ENCODE measurements around the gene KRT6A. TPM values are rescaled to one million over a fixed set of nuclear protein-coding genes. Genes with fewer than 3 reads are reported as not detected.

KRT6A gene
- total and polyA plus RNA-seq, 8 donors = 0.89 to 260 (median 11.9) TPM; not detected in 1

- no peak overlapping the region for H3K4me3 ChIP-seq
- TF ChIP-seq POLR2AphosphoS5 (IDR thresholded peaks at IDR 0.05) = no peak
- no peak for TF ChIP-seq POLR2A (IDR thresholded peaks at IDR 0.05)
- no peak for TF ChIP-seq EP300 (IDR thresholded peaks at IDR 0.05)
- no peak for TF ChIP-seq CTCF (IDR thresholded peaks at IDR 0.05)
- H3K27me3 ChIP-seq = no peaks in the 10 kb centered on the region
- no peaks in the 10 kb centered on the region for H3K36me3 ChIP-seq
- no peaks in the 10 kb centered on the region for H3K9me3 ChIP-seq
- intact Hi-C loops (cut with DNase I; ENCODE audit: low total_unique reads) = no loop called here
- DNase-seq = no peak
- WGBS, 5 donors = 89 to 98% (median 90%) methylated on average over 2 of the region's 2 CpGs
- H3K4me1 ChIP-seq = no peaks in the 10 kb centered on the region
- H3K27ac ChIP-seq = no peak overlapping the region
Observed at GRCh38 chr12:52474212-52474611, 18.8 kb downstream of the KRT6A start.

GRCh38 chr12:52473768-52474167 is 19.3 kb downstream of the KRT6A start, which contains the start of gene KRT6C:
Gene KRT6C, minus strand, starts transcription at chr12:52473805. Its CDS starts 68 bp downstream, at chr12:52473737.
- 51 to 70% (median 56%) methylated on average over 4 of the region's 4 CpGs for WGBS, 5 donors
- intact Hi-C loops (cut with DNase I; ENCODE audit: low total_unique reads) = no loop called here
- no peak within 1 kb of the TSS for H3K27ac ChIP-seq
- peak in 1 of 2 donors; percentile 65 for DNase-seq
- no peaks in the 10 kb centered on the region for H3K4me1 ChIP-seq
- no peaks in the 10 kb centered on the region for H3K27me3 ChIP-seq
- H3K4me3 ChIP-seq = no peak within 1 kb of the TSS
- TF ChIP-seq POLR2A (IDR thresholded peaks at IDR 0.05) (no peak), POLR2AphosphoS5 (IDR thresholded peaks at IDR 0.05) (no peak), CTCF (IDR thresholded peaks at IDR 0.05) (no peak), EP300 (IDR thresholded peaks at IDR 0.05) (no peak)
- no peaks in the 10 kb centered on the region for H3K9me3 ChIP-seq
- no peaks in the 10 kb centered on the region for H3K36me3 ChIP-seq

- H3K9me3 ChIP-seq = no peaks in the 10 kb centered on the region
- DNase-seq = no peak
- WGBS, 5 donors = 70 to 90% (median 81%) methylated on average over 4 of the region's 4 CpGs
- no peaks in the 10 kb centered on the region for H3K27me3 ChIP-seq
- intact Hi-C loops (cut with DNase I; ENCODE audit: low total_unique reads) = no loop called here
- no peaks in the 10 kb centered on the region for H3K4me1 ChIP-seq
- H3K27ac ChIP-seq = no peak overlapping the region
- H3K36me3 ChIP-seq = no peaks in the 10 kb centered on the region
- H3K4me3 ChIP-seq = no peak overlapping the region
- TF ChIP-seq POLR2A (IDR thresholded peaks at IDR 0.05) = no peak
- no peak for TF ChIP-seq EP300 (IDR thresholded peaks at IDR 0.05)
- TF ChIP-seq CTCF (IDR thresholded peaks at IDR 0.05) = no peak
- TF ChIP-seq POLR2AphosphoS5 (IDR thresholded peaks at IDR 0.05) = no peak
Observed at GRCh38 chr12:52469853-52470252, 23.2 kb downstream of the KRT6A start.

- intact Hi-C loops (cut with DNase I; ENCODE audit: low total_unique reads) = no loop called here
- TF ChIP-seq POLR2AphosphoS5 (IDR thresholded peaks at IDR 0.05) (no peak), EP300 (IDR thresholded peaks at IDR 0.05) (no peak), POLR2A (IDR thresholded peaks at IDR 0.05) (no peak), CTCF (IDR thresholded peaks at IDR 0.05) (no peak)
- 31 to 55% (median 44%) methylated on average over 2 of the region's 2 CpGs for WGBS, 5 donors
- peak in 1 of 2 donors; percentile 31 for DNase-seq
- Histone ChIP-seq H3K27me3 (no peaks in the 10 kb centered on the region), H3K4me1 (no peaks in the 10 kb centered on the region), H3K9me3 (no peaks in the 10 kb centered on the region), H3K27ac (no peak overlapping the region), H3K4me3 (no peak overlapping the region), H3K36me3 (no peaks in the 10 kb centered on the region)
Observed at GRCh38 chr12:52464897-52465296, 28.2 kb downstream of the KRT6A start.

Measured in stomach (tissue), 9 donors.